LoVo (cell line): ENCODE results near the gene VPS35L.
A peak's percentile ranks its signal among the peaks of the same experiment; 100 is the strongest.

ENCODE experiments used
- DNase-seq: peaks from one replicate; pipeline ENCODE4 v3.0.0-alpha.2; 2016; ENCODE audit warnings: low spot score

Gene VPS35L

DNA sequence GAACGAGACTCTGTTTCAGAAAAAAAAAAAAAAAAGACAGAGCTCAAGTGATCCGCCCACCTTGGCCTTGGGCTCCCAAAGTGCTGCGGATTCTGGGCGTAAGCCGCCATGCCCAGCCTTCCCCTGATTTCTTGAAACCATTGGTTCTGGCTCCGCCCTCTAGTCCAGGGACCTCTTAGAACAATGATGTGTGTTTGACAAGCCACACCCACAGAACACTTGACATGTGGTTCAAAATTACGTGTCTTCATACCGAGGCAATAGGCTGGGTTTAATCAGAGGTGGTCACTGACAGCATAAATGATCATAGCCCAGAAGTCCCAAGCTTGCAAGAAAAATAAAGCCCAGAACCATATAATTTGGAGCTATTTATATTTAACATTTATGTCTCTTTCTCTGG is 139.5 kb downstream of the VPS35L start:
- no peak for DNase-seq

- DNase-seq = peak; percentile 82
Observed at GRCh38 chr16:19696328-19696727, 140.8 kb downstream of the VPS35L start.

GRCh38 chr16:19696961-19697360 is 141.5 kb downstream of the VPS35L start:
- no peak for DNase-seq

DNA sequence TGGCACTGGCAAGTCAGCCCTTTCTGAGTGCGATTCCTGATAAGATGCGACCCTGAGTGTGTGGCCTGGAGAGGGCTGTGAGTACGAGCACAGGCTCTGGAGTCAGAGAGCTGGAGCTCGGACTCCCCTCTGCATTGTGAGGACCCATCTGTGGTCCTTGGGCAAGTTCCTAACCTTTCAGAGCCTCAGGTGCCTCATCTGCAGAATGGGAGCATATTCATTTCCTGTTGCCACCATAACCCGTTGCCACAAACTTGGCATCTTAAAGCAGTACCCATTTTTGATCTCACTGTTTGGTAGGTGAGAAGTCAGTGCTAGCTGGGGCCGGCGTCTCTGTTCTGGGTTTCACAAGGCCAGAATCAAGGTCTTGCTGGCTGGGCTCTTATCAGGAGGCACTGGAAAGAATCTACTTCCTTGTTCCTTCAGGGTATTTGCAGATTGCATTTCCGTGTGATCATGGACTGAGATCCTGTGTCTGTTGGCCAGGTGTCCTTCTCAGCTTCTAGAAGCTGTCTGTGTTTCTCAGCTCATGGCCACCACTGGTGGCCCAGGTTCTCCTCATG is 142.3 kb downstream of the VPS35L start:
- no peak for DNase-seq

DNA sequence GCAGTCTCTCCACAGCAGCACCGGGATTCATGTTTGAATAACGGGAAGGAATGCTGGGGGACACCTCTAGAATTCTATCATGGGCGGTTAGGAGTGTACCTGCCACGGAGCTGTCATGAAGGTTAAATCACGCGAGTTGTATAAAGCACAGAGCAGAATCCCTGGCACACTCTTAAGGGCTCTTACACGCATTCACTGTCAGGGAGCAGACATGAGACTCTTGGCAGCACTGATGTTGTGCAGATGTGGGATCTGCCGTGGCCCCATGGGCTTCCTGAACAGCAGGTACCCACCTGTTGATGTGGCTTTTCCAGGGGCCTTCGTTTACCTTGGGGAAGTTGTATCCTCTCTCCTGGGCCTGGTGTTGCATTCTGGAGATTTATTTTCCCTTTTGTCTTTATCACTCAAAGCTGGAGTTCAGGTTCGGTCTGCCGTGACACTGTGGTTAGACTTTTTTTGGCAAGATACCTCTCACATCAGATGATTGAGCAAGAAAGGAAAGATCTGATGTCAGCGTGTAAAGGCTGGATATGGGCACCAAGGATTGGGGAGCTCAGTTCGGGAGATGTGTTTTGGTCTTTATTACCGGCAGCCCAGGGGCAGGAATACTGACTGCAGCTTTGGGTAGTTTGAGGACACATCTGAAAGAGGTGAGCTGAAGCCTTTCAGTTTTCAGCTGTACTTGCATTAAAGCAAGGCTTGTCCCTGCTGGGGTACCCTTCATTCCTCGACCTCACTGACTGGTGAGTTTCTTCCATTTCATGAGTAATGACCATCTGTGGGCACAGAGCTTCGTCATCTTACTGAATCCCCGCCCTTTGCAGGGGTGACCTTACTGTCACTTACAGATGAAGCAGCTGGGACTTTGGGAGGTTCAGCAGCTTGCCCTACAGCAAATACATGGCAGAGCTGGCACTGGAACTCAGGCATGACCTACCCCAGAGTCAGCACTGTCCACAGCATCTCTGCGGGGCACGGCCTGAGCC is 143.3 kb downstream of the VPS35L start:
- no peak for DNase-seq

DNA sequence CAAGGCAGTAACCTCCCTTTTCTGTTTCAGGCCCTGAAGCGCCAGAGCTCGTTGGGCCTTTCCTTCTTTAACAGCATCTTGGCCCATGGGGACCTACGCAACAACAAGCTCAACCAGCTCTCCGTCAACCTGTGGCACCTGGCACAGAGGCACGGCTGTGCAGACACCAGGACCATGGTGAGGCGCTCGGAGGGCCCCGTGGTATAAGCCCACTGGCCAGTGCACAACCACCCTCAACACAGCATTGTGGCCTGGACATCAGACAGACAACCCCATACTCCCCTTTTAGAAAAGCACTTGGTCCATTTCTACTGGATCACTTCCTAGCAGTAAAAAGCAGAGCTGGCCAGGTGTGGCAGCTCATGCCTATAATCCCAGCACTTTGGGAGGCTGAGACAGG is 144.0 kb downstream of the VPS35L start:
- no peak for DNase-seq

- peak; percentile 29 for DNase-seq
Observed at GRCh38 chr16:19700319-19700781, 144.8 kb downstream of the VPS35L start.

DNA sequence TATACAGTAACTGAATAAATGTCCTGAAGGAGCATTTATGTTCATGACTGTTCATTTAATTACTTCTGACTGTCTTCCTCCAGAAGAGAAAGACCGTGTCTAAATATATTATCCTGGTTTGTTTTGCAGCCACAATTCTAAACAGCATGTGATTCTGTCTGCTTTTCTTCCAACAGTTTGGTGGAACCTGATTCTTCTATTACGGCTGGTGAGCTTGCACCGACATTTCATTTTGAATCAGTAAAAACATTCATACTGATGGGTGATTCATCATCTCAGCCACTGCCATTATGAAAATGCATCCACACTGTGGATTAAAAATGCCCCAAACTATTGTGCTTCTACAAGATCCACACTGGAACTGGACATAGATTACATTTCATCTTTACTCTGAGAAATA is 145.6 kb downstream of the VPS35L start:
- DNase-seq = no peak

GRCh38 chr16:19703172-19703889 is 147.8 kb downstream of the VPS35L start:
- DNase-seq = no peak

GRCh38 chr16:19704321-19705145 is 149.0 kb downstream of the VPS35L start:
- DNase-seq = no peak

GRCh38 chr16:19705146-19705501 is 149.6 kb downstream of the VPS35L start:
- no peak for DNase-seq

GRCh38 chr16:19705843-19706242 is 150.3 kb downstream of the VPS35L start:
- no peak for DNase-seq

- DNase-seq = no peak
Observed at GRCh38 chr16:19706846-19707245, 151.3 kb downstream of the VPS35L start.

- DNase-seq = no peak
Observed at GRCh38 chr16:19707569-19708295, 152.2 kb downstream of the VPS35L start.

DNA sequence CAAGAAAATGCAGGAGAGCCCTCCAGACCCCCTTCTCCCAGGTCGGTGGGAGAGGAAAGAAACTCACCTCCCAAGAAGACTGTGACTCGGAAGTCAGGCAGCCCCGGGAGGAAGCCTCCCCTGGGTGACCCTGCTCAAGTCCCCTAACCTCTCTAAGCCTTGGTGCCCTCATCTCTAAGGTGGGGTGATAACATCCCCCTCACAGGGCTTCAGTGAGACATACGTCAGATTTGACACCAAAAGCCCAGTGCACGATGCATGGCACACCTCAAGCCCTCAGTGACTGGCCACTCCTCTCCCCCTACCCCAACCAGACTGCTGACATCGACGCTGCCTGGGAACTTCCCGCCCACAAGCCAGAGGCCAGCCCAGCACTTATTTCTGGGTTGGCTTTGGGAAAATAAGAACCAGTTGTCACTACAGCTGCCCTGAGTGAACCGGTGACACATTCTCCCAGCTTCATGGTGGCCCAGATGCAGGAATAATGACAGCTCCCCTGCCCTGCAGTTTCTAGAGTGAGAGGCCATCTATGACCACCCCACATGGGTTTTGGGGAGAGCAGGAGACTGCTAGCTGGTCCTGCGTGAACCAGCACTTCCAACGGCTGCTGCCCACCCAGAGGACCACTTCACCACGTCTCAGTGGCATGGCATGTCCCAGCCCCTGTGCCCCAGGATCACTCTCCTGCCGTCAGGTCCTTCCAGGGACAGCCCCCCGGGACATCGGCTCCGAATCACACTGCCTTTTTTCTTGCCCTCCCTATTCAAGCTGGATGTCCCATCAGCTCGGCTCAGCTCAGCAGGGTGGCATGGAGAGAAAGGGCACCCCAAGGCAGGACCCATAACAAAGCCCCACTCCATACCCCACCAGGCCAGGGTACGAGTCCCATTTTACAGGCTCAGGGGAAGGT is 153.0 kb downstream of the VPS35L start:
- DNase-seq = no peak

GRCh38 chr16:19709381-19710136 is 154.1 kb downstream of the VPS35L start:
- DNase-seq = no peak

- DNase-seq = no peak
Observed at GRCh38 chr16:19710191-19710908, 154.8 kb downstream of the VPS35L start.

GRCh38 chr16:19710991-19711545 is 155.6 kb downstream of the VPS35L start:
- DNase-seq = no peak
